GM18861 (cell line): ENCODE data around the gene CNIH2.
"Not testable (repeated sequence)": the region's sequence is repeated elsewhere in the genome, so short reads cannot be mapped to it uniquely, and the experiment has no call there.

ENCODE experiments used
- ATAC-seq: cut with Tn5 transposase; IDR thresholded peaks from one replicate; pipeline ENCODE4 v1.9.1; 2021; ENCODE audit not compliant: unreplicated experiment

Gene CNIH2

GRCh38 chr11:66289548-66290329 lies 11.8 kb downstream of the CNIH2 start:
- peak; percentile 13 for ATAC-seq

GRCh38 chr11:66290330-66290621 lies 12.3 kb downstream of the CNIH2 start:
- no peak for ATAC-seq

GRCh38 chr11:66291303-66291705 lies 13.3 kb downstream of the CNIH2 start:
- ATAC-seq = no peak

- no peak for ATAC-seq
These were observed 13.9 kb downstream of the CNIH2 start, which contains the start of gene TMEM151A for GRCh38 chr11:66291706-66292542. Gene TMEM151A (plus strand): TSS chr11:66291894. CDS start chr11:66292014, 120 bp downstream.

GRCh38 chr11:66292543-66293332 lies 14.8 kb downstream of the CNIH2 start:
- no peak for ATAC-seq

GRCh38 chr11:66293352-66293751 lies 15.4 kb downstream of the CNIH2 start:
- no peak for ATAC-seq

GRCh38 chr11:66293777-66294625 lies 16.0 kb downstream of the CNIH2 start:
- no peak for ATAC-seq

- ATAC-seq = no peak
These were observed 16.9 kb downstream of the CNIH2 start for GRCh38 chr11:66294626-66295620.

- no peak for ATAC-seq
These were observed 19.6 kb downstream of the CNIH2 start for GRCh38 chr11:66297610-66298009.

GRCh38 chr11:66299186-66299585 lies 21.2 kb downstream of the CNIH2 start:
- no peak for ATAC-seq

GRCh38 chr11:66302656-66303055 lies 24.7 kb downstream of the CNIH2 start:
- ATAC-seq = no peak

GRCh38 chr11:66309475-66309874 lies 31.5 kb downstream of the CNIH2 start:
- ATAC-seq = no peak

- no peak for ATAC-seq
These were observed 32.3 kb downstream of the CNIH2 start for GRCh38 chr11:66310324-66310723.

GRCh38 chr11:66310803-66311440 lies 32.9 kb downstream of the CNIH2 start:
- ATAC-seq = not testable (repeated sequence)

GRCh38 chr11:66311470-66311964 lies 33.5 kb downstream of the CNIH2 start:
- ATAC-seq = peak; percentile 42

- peak; percentile 44 for ATAC-seq
These were observed 34.1 kb downstream of the CNIH2 start for GRCh38 chr11:66311965-66312548.

GRCh38 chr11:66312549-66313320 lies 34.8 kb downstream of the CNIH2 start:
- ATAC-seq = peak; percentile 51
